K562 (cell line): ENCODE measurements around the gene BOLA3. TPM values are rescaled to one million over a fixed set of nuclear protein-coding genes. Genes with fewer than 3 reads are reported as not detected.

Source experiments
- CHD2 ChIP-seq: IDR thresholded peaks from 2 replicates; pipeline ENCODE4 v1.6.1; 2011; ENCODE audit warnings: low read depth, low read length
- HDGF ChIP-seq: fragments of 450-650 bp; IDR thresholded peaks from 2 replicates; pipeline ENCODE4 v1.6.1; 2016
- LARP7 ChIP-seq: fragments of 450-650 bp; IDR thresholded peaks from 2 replicates; pipeline ENCODE4 v1.6.1; 2016
- MIER1 ChIP-seq: fragments of 450-650 bp; IDR thresholded peaks from 2 replicates; pipeline ENCODE4 v1.6.1; 2016; ENCODE audit warnings: antibody characterized with exemption, mild to moderate bottlenecking, low read depth
- NELFE ChIP-seq: IDR thresholded peaks from 2 replicates; pipeline ENCODE4 v1.6.1; 2011; ENCODE audit warnings: mild to moderate bottlenecking; ENCODE audit not compliant: insufficient read depth, insufficient read length
- NR4A1 ChIP-seq, 2 experiments: fragments of 250-450 bp in 1 of 2; fragments of 450-650 bp in 1 of 2; sonication (Bioruptor Pico) in 1 of 2; IDR thresholded peaks; 2 replicates each; pipeline versions ENCODE4 v1.4.0 to v1.6.1; 2016 to 2020; ENCODE audit warnings: mild to moderate bottlenecking in 2 of 2, missing compliant biosample characterization in 1 of 2, missing genetic modification characterization in 1 of 2, moderate library complexity in 1 of 2
- POLR2B ChIP-seq: fragments of 450-650 bp; IDR thresholded peaks from 2 replicates; pipeline ENCODE4 v1.6.1; 2018; ENCODE audit warnings: low read depth; ENCODE audit not compliant: partially characterized antibody
- SRSF7 ChIP-seq: fragments of 200-400 bp; formaldehyde crosslinking; optimal IDR thresholded peaks from 2 replicates; pipeline ENCODE3; 2017; ENCODE audit warnings: mild to moderate bottlenecking, low read depth, low read length
- TRIM24 ChIP-seq, 2 experiments: fragments of 450-650 bp; IDR thresholded peaks; 2 replicates each; pipeline ENCODE4 v1.6.1; 2016
- ZBTB7A ChIP-seq: IDR thresholded peaks from 2 replicates; pipeline ENCODE4 v1.6.1; 2011; ENCODE audit warnings: low read depth, mild to moderate bottlenecking, low read length, moderate library complexity, borderline replicate concordance; ENCODE audit not compliant: control insufficient read depth
- polyA plus RNA-seq, 8 experiments: library from polyadenylated mRNA; depleted of rRNA in 4 of 8; stranded (reverse) in 5 of 8; unstranded in 3 of 8; fragments of >200 nt; fragmentation: Nextera tagmentation in 2 of 8; fragmentation: Illumina TruSeq in 1 of 8; extraction: Ambion mirVana in 2 of 8; extraction: Trizol in 1 of 8; gene quantifications; 2 replicates each; pipeline versions ENCODE4 v1.2.1 to v1.2.3, GENCODE V29; 2011 to 2014; ENCODE audit warnings: inconsistent platforms in 1 of 8, missing spikeins in 1 of 8
- total RNA-seq, 7 experiments: library from RNA; depleted of rRNA in 6 of 7; stranded (reverse); fragments of >200 nt in 6 of 7; fragmentation: Illumina TruSeq in 2 of 7; extraction: Trizol in 2 of 7; gene quantifications; 2 replicates each; pipeline versions ENCODE4 v1.2.1 to v1.2.3, GENCODE V29; 2011 to 2021; ENCODE audit warnings: low replicate concordance in 1 of 7
- TF ChIP-seq, protein P1 (sequence below): fragments of 250-450 bp; sonication (Bioruptor Pico); IDR thresholded peaks from 2 replicates; pipeline ENCODE4 v1.9.0; 2021; ENCODE audit warnings: mild to moderate bottlenecking
- TF ChIP-seq, protein P2 (sequence below): sonication (generic); formaldehyde crosslinking; IDR thresholded peaks from 2 replicates; pipeline ENCODE4 v1.8.1; 2023; ENCODE audit warnings: mild to moderate bottlenecking, missing genetic modification reagents
- TF ChIP-seq, protein P3 (sequence below): fragments of 200-800 bp; sonication (Bioruptor generic); IDR thresholded peaks from 2 replicates; pipeline ENCODE4 v1.6.1; 2016; ENCODE audit warnings: missing genetic modification characterization, missing compliant biosample characterization
- TF ChIP-seq, protein P4 (sequence below): fragments of 450-650 bp; formaldehyde crosslinking; IDR thresholded peaks from 2 replicates; pipeline ENCODE4 v1.4.0; 2020; ENCODE audit warnings: mild to moderate bottlenecking, moderate library complexity
- TF ChIP-seq, protein P5 (sequence below), 2 experiments: fragments of 450-650 bp; IDR thresholded peaks; 2 replicates each; pipeline ENCODE4 v1.6.1; 2018; ENCODE audit warnings: mild to moderate bottlenecking in 2 of 2, low read depth in 1 of 2; ENCODE audit not compliant: partially characterized antibody in 2 of 2

The BOLA3 gene
- total and polyA plus RNA-seq, 9 of the 15 experiments (the other 6 are each of a cell fraction or from before 2014, with no cell fraction given) = 149 to 619 (median 255) TPM

DNA sequence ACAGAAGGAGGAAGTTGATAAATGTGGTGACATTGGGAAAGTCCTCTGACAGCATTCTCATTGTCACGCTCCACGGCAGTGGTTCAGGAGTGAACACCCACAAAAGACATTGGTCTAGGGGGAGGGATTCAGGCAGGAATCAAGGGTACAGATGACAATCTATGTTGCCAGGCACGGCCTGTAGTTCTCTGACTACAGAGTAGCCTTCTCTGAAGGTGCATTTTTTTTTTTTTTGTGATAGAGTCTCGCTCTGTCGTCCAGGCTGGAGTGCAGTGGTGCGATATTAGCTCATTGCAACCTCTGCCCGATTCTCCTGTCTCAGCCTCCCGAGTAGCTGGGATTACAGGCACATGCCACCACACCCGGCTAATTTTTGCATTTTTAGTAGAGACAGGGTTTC, 38.3 kb upstream of the BOLA3 start (continued):
- TF ChIP-seq, protein P1, sequence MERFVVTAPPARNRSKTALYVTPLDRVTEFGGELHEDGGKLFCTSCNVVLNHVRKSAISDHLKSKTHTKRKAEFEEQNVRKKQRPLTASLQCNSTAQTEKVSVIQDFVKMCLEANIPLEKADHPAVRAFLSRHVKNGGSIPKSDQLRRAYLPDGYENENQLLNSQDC (CRISPR knock-in tag) = no peak
- no peak for TF ChIP-seq SRSF7
- no peak for TF ChIP-seq LARP7
- no peak for TF ChIP-seq ZBTB7A
- no peak for TF ChIP-seq HDGF
- TF ChIP-seq NR4A1 (CRISPR knock-in tag; IDR thresholded peaks at IDR 0.05) = no peak
- TF ChIP-seq NR4A1 (tag; IDR thresholded peaks at IDR 0.05) = 0 out of 2 replicates have a peak, but pooled peaks have one; percentile 29
- TF ChIP-seq TRIM24 (IDR thresholded peaks at IDR 0.05) = peak; percentile 43 to 65; a peak in 3 of 4 replicates
- TF ChIP-seq, protein P2, sequence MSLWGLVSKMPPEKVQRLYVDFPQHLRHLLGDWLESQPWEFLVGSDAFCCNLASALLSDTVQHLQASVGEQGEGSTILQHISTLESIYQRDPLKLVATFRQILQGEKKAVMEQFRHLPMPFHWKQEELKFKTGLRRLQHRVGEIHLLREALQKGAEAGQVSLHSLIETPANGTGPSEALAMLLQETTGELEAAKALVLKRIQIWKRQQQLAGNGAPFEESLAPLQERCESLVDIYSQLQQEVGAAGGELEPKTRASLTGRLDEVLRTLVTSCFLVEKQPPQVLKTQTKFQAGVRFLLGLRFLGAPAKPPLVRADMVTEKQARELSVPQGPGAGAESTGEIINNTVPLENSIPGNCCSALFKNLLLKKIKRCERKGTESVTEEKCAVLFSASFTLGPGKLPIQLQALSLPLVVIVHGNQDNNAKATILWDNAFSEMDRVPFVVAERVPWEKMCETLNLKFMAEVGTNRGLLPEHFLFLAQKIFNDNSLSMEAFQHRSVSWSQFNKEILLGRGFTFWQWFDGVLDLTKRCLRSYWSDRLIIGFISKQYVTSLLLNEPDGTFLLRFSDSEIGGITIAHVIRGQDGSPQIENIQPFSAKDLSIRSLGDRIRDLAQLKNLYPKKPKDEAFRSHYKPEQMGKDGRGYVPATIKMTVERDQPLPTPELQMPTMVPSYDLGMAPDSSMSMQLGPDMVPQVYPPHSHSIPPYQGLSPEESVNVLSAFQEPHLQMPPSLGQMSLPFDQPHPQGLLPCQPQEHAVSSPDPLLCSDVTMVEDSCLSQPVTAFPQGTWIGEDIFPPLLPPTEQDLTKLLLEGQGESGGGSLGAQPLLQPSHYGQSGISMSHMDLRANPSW (CRISPR knock-in tag) = no peak
- TF ChIP-seq, protein P3, sequence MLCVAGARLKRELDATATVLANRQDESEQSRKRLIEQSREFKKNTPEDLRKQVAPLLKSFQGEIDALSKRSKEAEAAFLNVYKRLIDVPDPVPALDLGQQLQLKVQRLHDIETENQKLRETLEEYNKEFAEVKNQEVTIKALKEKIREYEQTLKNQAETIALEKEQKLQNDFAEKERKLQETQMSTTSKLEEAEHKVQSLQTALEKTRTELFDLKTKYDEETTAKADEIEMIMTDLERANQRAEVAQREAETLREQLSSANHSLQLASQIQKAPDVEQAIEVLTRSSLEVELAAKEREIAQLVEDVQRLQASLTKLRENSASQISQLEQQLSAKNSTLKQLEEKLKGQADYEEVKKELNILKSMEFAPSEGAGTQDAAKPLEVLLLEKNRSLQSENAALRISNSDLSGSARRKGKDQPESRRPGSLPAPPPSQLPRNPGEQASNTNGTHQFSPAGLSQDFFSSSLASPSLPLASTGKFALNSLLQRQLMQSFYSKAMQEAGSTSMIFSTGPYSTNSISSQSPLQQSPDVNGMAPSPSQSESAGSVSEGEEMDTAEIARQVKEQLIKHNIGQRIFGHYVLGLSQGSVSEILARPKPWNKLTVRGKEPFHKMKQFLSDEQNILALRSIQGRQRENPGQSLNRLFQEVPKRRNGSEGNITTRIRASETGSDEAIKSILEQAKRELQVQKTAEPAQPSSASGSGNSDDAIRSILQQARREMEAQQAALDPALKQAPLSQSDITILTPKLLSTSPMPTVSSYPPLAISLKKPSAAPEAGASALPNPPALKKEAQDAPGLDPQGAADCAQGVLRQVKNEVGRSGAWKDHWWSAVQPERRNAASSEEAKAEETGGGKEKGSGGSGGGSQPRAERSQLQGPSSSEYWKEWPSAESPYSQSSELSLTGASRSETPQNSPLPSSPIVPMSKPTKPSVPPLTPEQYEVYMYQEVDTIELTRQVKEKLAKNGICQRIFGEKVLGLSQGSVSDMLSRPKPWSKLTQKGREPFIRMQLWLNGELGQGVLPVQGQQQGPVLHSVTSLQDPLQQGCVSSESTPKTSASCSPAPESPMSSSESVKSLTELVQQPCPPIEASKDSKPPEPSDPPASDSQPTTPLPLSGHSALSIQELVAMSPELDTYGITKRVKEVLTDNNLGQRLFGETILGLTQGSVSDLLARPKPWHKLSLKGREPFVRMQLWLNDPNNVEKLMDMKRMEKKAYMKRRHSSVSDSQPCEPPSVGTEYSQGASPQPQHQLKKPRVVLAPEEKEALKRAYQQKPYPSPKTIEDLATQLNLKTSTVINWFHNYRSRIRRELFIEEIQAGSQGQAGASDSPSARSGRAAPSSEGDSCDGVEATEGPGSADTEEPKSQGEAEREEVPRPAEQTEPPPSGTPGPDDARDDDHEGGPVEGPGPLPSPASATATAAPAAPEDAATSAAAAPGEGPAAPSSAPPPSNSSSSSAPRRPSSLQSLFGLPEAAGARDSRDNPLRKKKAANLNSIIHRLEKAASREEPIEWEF (CRISPR knock-in tag) = no peak
- TF ChIP-seq MIER1 = peak; percentile 61; the same call in 1 of the 2 replicates
- TF ChIP-seq NELFE = no peak
- TF ChIP-seq POLR2B = peak; percentile 43
- TF ChIP-seq CHD2 = no peak
- TF ChIP-seq, protein P4, sequence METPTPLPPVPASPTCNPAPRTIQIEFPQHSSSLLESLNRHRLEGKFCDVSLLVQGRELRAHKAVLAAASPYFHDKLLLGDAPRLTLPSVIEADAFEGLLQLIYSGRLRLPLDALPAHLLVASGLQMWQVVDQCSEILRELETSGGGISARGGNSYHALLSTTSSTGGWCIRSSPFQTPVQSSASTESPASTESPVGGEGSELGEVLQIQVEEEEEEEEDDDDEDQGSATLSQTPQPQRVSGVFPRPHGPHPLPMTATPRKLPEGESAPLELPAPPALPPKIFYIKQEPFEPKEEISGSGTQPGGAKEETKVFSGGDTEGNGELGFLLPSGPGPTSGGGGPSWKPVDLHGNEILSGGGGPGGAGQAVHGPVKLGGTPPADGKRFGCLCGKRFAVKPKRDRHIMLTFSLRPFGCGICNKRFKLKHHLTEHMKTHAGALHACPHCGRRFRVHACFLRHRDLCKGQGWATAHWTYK (CRISPR knock-in tag) = no peak
- TF ChIP-seq, protein P5, sequence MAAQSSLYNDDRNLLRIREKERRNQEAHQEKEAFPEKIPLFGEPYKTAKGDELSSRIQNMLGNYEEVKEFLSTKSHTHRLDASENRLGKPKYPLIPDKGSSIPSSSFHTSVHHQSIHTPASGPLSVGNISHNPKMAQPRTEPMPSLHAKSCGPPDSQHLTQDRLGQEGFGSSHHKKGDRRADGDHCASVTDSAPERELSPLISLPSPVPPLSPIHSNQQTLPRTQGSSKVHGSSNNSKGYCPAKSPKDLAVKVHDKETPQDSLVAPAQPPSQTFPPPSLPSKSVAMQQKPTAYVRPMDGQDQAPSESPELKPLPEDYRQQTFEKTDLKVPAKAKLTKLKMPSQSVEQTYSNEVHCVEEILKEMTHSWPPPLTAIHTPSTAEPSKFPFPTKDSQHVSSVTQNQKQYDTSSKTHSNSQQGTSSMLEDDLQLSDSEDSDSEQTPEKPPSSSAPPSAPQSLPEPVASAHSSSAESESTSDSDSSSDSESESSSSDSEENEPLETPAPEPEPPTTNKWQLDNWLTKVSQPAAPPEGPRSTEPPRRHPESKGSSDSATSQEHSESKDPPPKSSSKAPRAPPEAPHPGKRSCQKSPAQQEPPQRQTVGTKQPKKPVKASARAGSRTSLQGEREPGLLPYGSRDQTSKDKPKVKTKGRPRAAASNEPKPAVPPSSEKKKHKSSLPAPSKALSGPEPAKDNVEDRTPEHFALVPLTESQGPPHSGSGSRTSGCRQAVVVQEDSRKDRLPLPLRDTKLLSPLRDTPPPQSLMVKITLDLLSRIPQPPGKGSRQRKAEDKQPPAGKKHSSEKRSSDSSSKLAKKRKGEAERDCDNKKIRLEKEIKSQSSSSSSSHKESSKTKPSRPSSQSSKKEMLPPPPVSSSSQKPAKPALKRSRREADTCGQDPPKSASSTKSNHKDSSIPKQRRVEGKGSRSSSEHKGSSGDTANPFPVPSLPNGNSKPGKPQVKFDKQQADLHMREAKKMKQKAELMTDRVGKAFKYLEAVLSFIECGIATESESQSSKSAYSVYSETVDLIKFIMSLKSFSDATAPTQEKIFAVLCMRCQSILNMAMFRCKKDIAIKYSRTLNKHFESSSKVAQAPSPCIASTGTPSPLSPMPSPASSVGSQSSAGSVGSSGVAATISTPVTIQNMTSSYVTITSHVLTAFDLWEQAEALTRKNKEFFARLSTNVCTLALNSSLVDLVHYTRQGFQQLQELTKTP (IDR thresholded peaks at IDR 0.05; ENCODE audit: low read depth in 1 of 2, partially characterized antibody in 2 of 2) = no peak
